ENCODE data around the gene F8. TPM values are rescaled to one million over a fixed set of nuclear protein-coding genes. Genes with fewer than 3 reads are reported as not detected.

The F8 gene
- total RNA-seq, 6 donors from 2014 or later: 4.3 to 47.1 (median 21.7) TPM

- Histone ChIP-seq H3K27ac (no peak overlapping the region), H3K27me3 (no peaks in the 10 kb centered on the region), H3K36me3 (no peaks in the 10 kb centered on the region), H3K4me3 (no peak overlapping the region), H3K9me3 (no peaks in the 10 kb centered on the region), H3K4me1 (no peaks in the 10 kb centered on the region)
- TF ChIP-seq CTCF (IDR thresholded peaks at IDR 0.05) (no peak), POLR2AphosphoS5 (IDR thresholded peaks at IDR 0.05) (no peak), POLR2A (IDR thresholded peaks at IDR 0.05) (no peak), EP300 (IDR thresholded peaks at IDR 0.05) (no peak)
- no peak for ATAC-seq (ENCODE audit: low FRiP score in 2 of 2)
- WGBS, 2 donors: 86 to 95% methylated on average over 8 of the region's 8 CpGs
- no peak for DNase-seq
Observed at GRCh38 chrX:154791939-154792338, 230.6 kb downstream of the F8 start.

GRCh38 chrX:154791467-154791866, 231.1 kb downstream of the F8 start:
- H3K4me3 ChIP-seq: no peak overlapping the region
- no peak for DNase-seq
- H3K27me3 ChIP-seq: no peaks in the 10 kb centered on the region
- 69 to 98% methylated on average over 4 of the region's 4 CpGs for WGBS, 2 donors
- H3K27ac ChIP-seq: no peak overlapping the region
- no peaks in the 10 kb centered on the region for H3K36me3 ChIP-seq
- ATAC-seq (ENCODE audit: low FRiP score in 2 of 2): no peak
- no peaks in the 10 kb centered on the region for H3K4me1 ChIP-seq
- TF ChIP-seq POLR2AphosphoS5 (IDR thresholded peaks at IDR 0.05): no peak
- TF ChIP-seq POLR2A (IDR thresholded peaks at IDR 0.05): no peak
- TF ChIP-seq EP300 (IDR thresholded peaks at IDR 0.05): no peak
- TF ChIP-seq CTCF (IDR thresholded peaks at IDR 0.05): no peak
- H3K9me3 ChIP-seq: no peaks in the 10 kb centered on the region

Small RNA genes within 50 kb of the gene (small RNA-seq; reads per million reads assigned to genes)
- gene MIR1184-1: 0 reads per million in 4 donors

Other genes starting within 250 kb of the F8 start
- 10 to 100 TPM; 34.2 to 88.0 (median 52.4) TPM for gene MPP1, start 217.2 kb downstream of the F8 start, total RNA-seq
- 1 to 10 TPM in 1 of 6 donors, not detected in 5; 1.5 TPM for gene SMIM9, start 188.1 kb downstream of the F8 start, total RNA-seq
- 10 to 100 TPM in 4 of 6 donors, 1 to 10 TPM in 1, not detected in 1; 9.3 to 53.1 (median 20.8) TPM for gene F8A1, start 136.4 kb downstream of the F8 start, total RNA-seq
- 10 to 100 TPM; 18.3 to 93.9 (median 50.2) TPM for gene FUNDC2, start 4.1 kb upstream of the F8 start, total RNA-seq
- gene CMC4, start 48.4 kb upstream of the F8 start, total RNA-seq: 10 to 100 TPM in 2 of 6 donors, 1 to 10 TPM in 4; 4.4 to 14.9 (median 7.8) TPM
- gene MTCP1, start 48.4 kb upstream of the F8 start, total RNA-seq: 10 to 100 TPM in 2 of 6 donors, 1 to 10 TPM in 4; 3.4 to 12.3 (median 8.0) TPM
- 10 to 100 TPM; 11.6 to 21.0 (median 16.1) TPM for gene BRCC3, start 48.8 kb upstream of the F8 start, total RNA-seq
- gene VBP1, start 193.7 kb upstream of the F8 start, total RNA-seq: 10 to 100 TPM in 5 of 6 donors, 1 to 10 TPM in 1; 6.0 to 36.1 (median 21.5) TPM
- 1 to 10 TPM in 1 of 6 donors, under 1 TPM in 4, not detected in 1; 0.30 to 1.2 (median 0.44) TPM for gene RAB39B, start 241.8 kb upstream of the F8 start, total RNA-seq